Loucy (cell line): ENCODE data around the gene VIPR2.

Experiments
- EZH2phosphoT487 ChIP-seq: fragments of 200-600 bp; IDR thresholded peaks from 2 replicates; pipeline ENCODE4 v1.6.1; 2018; ENCODE audit warnings: antibody characterized with exemption, mild to moderate bottlenecking, moderate library complexity, borderline replicate concordance
- TF ChIP-seq, protein P1 (sequence below): fragments of 200-600 bp; sonication (generic); conservative IDR thresholded peaks from 2 replicates; pipeline ENCODE4 v1.5.1; 2014; ENCODE audit warnings: mild to moderate bottlenecking, antibody characterized with exemption, low read length

DNA sequence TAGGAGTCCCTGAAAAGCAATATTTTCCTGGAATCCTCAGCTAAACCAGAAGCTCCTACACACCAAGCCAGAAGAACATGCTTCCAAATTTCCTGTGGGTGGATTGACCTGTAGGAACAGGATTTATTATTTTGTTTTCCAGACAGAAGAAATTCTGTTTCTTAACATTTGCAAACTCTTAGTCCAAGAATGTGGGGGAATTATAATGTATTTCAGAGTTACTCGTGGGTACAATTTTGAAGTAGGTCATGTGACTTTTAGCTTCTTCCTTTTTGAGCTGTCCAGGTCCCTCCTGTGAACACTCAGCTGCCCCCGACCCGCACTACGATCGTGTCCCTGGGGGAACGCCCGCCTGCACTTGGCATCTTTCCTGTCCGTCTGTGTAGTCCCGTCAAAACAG, 27.7 kb upstream of the VIPR2 start:
- TF ChIP-seq, protein P1, sequence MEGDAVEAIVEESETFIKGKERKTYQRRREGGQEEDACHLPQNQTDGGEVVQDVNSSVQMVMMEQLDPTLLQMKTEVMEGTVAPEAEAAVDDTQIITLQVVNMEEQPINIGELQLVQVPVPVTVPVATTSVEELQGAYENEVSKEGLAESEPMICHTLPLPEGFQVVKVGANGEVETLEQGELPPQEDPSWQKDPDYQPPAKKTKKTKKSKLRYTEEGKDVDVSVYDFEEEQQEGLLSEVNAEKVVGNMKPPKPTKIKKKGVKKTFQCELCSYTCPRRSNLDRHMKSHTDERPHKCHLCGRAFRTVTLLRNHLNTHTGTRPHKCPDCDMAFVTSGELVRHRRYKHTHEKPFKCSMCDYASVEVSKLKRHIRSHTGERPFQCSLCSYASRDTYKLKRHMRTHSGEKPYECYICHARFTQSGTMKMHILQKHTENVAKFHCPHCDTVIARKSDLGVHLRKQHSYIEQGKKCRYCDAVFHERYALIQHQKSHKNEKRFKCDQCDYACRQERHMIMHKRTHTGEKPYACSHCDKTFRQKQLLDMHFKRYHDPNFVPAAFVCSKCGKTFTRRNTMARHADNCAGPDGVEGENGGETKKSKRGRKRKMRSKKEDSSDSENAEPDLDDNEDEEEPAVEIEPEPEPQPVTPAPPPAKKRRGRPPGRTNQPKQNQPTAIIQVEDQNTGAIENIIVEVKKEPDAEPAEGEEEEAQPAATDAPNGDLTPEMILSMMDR, result no peak
- TF ChIP-seq EZH2phosphoT487, result no peak
